Endothelial cell (in vitro differentiated cells): ENCODE results near the gene CLDN1. TPM values are rescaled to one million over a fixed set of nuclear protein-coding genes. Genes with fewer than 3 reads are reported as not detected.

Experiments
- DNase-seq: peaks from one replicate; pipeline ENCODE4 v3.0.0; 2021; ENCODE audit warnings: low spot score
- H3K27ac Mint-ChIP-seq: one replicate; pipeline ENCODE4 v1.8.0; 2021; ENCODE audit warnings: mixed read lengths, inconsistent platforms; ENCODE audit not compliant: unreplicated experiment
- H3K27me3 Mint-ChIP-seq: one replicate; pipeline ENCODE4 v1.8.0; 2021; ENCODE audit warnings: mild to moderate bottlenecking, moderate library complexity, mixed read lengths, inconsistent platforms; ENCODE audit not compliant: unreplicated experiment
- H3K36me3 Mint-ChIP-seq: one replicate; pipeline ENCODE4 v1.8.0; 2021; ENCODE audit warnings: mild to moderate bottlenecking, low read depth, mixed read lengths, inconsistent platforms; ENCODE audit not compliant: unreplicated experiment
- H3K4me1 Mint-ChIP-seq: one replicate; pipeline ENCODE4 v1.8.0; 2021; ENCODE audit warnings: mild to moderate bottlenecking, mixed read lengths, inconsistent platforms; ENCODE audit not compliant: unreplicated experiment
- H3K4me3 Mint-ChIP-seq: one replicate; pipeline ENCODE4 v1.8.0; 2021; ENCODE audit warnings: mild to moderate bottlenecking, mixed read lengths, inconsistent platforms; ENCODE audit not compliant: unreplicated experiment
- H3K9me3 Mint-ChIP-seq: one replicate; pipeline ENCODE4 v1.8.0; 2021; ENCODE audit warnings: mixed read lengths, inconsistent platforms; ENCODE audit not compliant: unreplicated experiment
- long read RNA-seq: library from polyadenylated mRNA; unstranded; transcript quantifications from one replicate; pipeline ENCODE4 v2.0.0, GENCODE V29; 2020; ENCODE audit not compliant: unreplicated experiment
- total RNA-seq: library from RNA; stranded (reverse); fragmentation: NEBNext Ultra II Directional; extraction: Animal tissue kit (Norgen Biotek cat#: 25700); gene quantifications from one replicate; pipeline ENCODE4 v1.2.1, GENCODE V29; 2021; ENCODE audit not compliant: unreplicated experiment
- TF ChIP-seq, protein P1 (sequence below): fragments of 200-600 bp; sonication (generic); IDR thresholded peaks from one replicate; pipeline ENCODE4 v1.5.0; 2021; ENCODE audit warnings: antibody characterized with exemption; ENCODE audit not compliant: unreplicated experiment

The CLDN1 gene
- total RNA-seq, result 0.13 TPM
- long read RNA-seq, result 0 reads

- Mint-ChIP-seq H3K27me3 (peaks cover 7% of the 10 kb centered on the region), H3K4me3 (peak within 1 kb of the TSS; percentile 87), H3K36me3 (no peaks in the 10 kb centered on the region), H3K9me3 (no peaks in the 10 kb centered on the region), H3K27ac (no peak within 1 kb of the TSS), H3K4me1 (peaks cover 7% of the 10 kb centered on the region)
- TF ChIP-seq, protein P1, sequence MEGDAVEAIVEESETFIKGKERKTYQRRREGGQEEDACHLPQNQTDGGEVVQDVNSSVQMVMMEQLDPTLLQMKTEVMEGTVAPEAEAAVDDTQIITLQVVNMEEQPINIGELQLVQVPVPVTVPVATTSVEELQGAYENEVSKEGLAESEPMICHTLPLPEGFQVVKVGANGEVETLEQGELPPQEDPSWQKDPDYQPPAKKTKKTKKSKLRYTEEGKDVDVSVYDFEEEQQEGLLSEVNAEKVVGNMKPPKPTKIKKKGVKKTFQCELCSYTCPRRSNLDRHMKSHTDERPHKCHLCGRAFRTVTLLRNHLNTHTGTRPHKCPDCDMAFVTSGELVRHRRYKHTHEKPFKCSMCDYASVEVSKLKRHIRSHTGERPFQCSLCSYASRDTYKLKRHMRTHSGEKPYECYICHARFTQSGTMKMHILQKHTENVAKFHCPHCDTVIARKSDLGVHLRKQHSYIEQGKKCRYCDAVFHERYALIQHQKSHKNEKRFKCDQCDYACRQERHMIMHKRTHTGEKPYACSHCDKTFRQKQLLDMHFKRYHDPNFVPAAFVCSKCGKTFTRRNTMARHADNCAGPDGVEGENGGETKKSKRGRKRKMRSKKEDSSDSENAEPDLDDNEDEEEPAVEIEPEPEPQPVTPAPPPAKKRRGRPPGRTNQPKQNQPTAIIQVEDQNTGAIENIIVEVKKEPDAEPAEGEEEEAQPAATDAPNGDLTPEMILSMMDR, result peak; percentile 94
- DNase-seq, result peak; percentile 94
These were observed at the start of gene CLDN1 for GRCh38 chr3:190321789-190322603. TSS of gene CLDN1 (minus strand) at chr3:190322446. CDS start at chr3:190322206, 240 bp downstream.

GRCh38 chr3:190371152-190371551, 48.9 kb upstream of the CLDN1 start:
- no peaks in the 10 kb centered on the region for H3K9me3 Mint-ChIP-seq
- H3K27me3 Mint-ChIP-seq, result no peaks in the 10 kb centered on the region
- no peak overlapping the region for H3K4me3 Mint-ChIP-seq
- no peak overlapping the region for H3K27ac Mint-ChIP-seq
- TF ChIP-seq, protein P1, result no peak
- no peak for DNase-seq
- H3K36me3 Mint-ChIP-seq, result no peaks in the 10 kb centered on the region
- H3K4me1 Mint-ChIP-seq, result peaks cover 12% of the 10 kb centered on the region

DNA sequence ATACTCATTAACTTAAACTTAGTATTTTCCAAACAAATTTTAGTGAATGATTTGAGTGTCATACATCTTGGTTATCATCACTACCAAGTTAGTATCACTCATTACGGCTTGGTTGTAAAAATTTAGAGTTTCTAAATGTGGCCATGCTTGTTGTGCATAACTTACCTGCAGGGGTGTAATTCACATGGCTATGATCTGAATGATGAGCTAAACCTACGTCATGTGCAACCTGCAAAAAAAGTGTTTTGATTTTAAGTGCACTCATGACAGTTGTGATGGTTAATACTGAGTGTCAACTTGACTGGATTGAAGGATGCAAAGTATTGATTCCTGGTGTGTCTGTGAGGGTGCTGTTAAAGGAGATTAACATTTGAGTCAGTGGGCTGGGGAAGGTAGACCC, 48.1 kb upstream of the CLDN1 start:
- no peaks in the 10 kb centered on the region for H3K36me3 Mint-ChIP-seq
- H3K9me3 Mint-ChIP-seq, result no peaks in the 10 kb centered on the region
- H3K4me1 Mint-ChIP-seq, result peaks cover 12% of the 10 kb centered on the region
- no peak overlapping the region for H3K4me3 Mint-ChIP-seq
- DNase-seq, result no peak
- TF ChIP-seq, protein P1, result no peak
- no peak overlapping the region for H3K27ac Mint-ChIP-seq
- no peaks in the 10 kb centered on the region for H3K27me3 Mint-ChIP-seq

- Mint-ChIP-seq H3K36me3 (no peaks in the 10 kb centered on the region), H3K27ac (no peak overlapping the region), H3K9me3 (no peaks in the 10 kb centered on the region), H3K4me1 (peaks cover 12% of the 10 kb centered on the region), H3K27me3 (no peaks in the 10 kb centered on the region), H3K4me3 (no peak overlapping the region)
- TF ChIP-seq, protein P1, result no peak
- DNase-seq, result no peak
These were observed 47.5 kb upstream of the CLDN1 start for GRCh38 chr3:190369668-190370295.

- TF ChIP-seq, protein P1, result no peak
- Mint-ChIP-seq H3K9me3 (no peaks in the 10 kb centered on the region), H3K4me1 (peaks cover 4% of the 10 kb centered on the region)
These were observed 46.6 kb upstream of the CLDN1 start for GRCh38 chr3:190368881-190369280.

More at GRCh38 chr3:190368881-190369280, 46.6 kb upstream of the CLDN1 start:
- DNase-seq, result no peak
- Mint-ChIP-seq H3K27ac (no peak overlapping the region), H3K4me3 (no peak overlapping the region), H3K27me3 (no peaks in the 10 kb centered on the region), H3K36me3 (no peaks in the 10 kb centered on the region)
